Stimulated activated CD4-positive, alpha-beta T cell treated with anti-CD3 and anti-CD28 coated beads, Interleukin-4, amount 100 ng/mL, for 4 hours (primary cell): ENCODE measurements around the gene MFN2.

Source experiments
- DNase-seq, 2 experiments: peaks; one replicate each; pipeline ENCODE4 v3.0.0-alpha.2; 2020

The MFN2 gene

DNA sequence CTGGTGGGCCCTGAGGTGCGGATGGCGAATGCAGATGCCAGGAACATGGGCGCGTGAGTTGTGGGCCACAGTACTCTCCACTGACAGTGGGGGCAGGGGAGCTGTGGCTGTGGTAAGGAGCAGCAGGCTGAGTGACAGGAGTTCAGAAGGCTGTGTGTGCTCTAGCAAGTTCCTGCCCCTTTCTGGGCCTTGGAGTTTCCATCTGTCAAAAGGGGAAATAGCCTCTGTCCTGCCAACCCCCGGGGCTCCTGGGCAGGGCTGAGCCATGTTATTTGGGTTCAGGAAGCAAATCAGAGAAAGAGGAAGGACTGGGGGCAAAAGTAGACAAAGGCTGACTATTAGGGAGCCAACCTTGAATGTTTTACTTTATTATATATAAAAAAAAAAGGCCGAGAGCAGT is 19.5 kb upstream of the MFN2 start:
- no peak for DNase-seq

DNA sequence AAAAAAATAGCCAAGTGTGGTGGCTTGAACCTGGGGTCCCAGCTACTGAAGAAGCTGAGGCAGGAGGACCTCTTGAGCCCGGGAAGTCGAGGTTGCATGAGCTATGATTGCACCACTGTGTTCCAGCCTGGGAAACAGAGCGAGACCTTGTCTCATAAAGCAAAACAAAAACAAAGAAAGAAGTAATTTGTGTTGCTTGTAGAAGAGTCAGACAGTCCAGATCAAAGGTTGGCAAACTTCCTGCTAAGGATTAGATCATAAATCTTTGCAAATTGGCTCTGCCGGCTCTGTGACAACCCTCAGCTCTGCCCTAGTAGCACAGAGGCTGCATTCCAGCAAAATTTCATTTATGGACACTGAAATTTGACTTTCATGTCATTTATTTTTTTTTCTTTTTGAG is 19.0 kb upstream of the MFN2 start:
- no peak for DNase-seq

DNA sequence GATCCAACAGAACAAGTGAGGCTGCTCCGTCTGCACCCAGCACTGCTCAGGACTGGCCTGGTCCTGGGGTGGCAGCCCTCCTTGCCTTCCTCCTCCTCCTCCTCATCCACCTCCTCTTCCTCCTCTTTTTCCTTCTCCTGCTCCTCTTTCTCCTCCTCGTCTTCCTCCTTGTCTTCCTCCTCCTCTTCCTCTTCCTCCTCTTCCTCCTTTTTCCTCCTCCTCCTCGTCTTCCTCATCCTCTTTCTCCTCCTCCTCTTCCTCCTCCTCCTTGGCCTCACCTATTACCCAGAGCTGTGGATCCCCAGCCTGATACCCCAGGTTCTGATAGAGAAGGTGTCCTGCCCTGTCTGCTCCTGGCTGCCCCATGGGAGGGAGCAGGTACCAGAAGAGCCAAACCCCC is 16.6 kb upstream of the MFN2 start:
- no peak for DNase-seq

DNA sequence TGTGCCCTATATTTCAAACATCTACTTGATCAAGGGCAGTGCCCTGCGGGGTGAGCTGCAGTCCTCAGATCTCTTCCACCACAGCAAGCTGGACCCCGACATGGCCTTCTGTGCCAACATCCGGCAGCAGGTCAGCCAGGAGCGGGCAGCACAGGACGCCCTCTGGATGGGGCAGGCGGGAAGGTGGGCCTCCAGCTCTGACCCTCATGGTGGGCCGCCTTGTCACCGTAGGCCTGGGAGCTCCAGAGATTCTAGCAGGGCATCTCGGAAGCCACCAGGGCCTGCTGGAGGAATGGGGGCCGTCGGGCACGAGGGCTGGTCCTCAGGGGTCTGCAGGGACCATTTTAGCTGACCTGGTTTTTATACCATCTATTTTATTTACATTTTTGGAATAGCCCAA is 15.6 kb upstream of the MFN2 start:
- DNase-seq = no peak

DNA sequence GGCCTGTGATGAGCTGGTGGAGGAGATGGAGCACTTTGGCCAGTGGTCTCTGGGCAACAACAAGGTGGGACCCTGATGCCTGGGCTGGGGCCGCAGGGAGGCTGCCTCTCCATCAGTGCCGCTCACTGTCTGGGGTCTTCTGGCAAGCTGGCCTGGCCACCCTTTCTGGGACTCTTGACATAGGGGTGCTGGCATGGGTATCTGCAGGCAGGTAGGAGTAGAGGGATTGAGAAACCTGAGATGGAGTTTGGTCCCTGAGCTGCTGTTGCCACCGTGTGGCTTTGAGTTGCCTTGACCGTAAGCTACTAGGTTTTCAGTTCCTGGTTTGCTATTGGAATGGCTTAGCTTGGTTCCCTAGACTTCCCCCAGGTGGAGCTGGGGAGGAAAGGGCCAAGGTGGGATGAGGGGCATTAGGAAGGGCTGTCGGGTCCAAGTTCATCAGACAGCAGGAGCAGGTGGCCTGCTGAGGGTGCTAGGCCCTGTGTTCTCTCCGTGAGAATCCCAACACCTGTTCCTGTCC is 13.2 kb upstream of the MFN2 start:
- no peak for DNase-seq

DNA sequence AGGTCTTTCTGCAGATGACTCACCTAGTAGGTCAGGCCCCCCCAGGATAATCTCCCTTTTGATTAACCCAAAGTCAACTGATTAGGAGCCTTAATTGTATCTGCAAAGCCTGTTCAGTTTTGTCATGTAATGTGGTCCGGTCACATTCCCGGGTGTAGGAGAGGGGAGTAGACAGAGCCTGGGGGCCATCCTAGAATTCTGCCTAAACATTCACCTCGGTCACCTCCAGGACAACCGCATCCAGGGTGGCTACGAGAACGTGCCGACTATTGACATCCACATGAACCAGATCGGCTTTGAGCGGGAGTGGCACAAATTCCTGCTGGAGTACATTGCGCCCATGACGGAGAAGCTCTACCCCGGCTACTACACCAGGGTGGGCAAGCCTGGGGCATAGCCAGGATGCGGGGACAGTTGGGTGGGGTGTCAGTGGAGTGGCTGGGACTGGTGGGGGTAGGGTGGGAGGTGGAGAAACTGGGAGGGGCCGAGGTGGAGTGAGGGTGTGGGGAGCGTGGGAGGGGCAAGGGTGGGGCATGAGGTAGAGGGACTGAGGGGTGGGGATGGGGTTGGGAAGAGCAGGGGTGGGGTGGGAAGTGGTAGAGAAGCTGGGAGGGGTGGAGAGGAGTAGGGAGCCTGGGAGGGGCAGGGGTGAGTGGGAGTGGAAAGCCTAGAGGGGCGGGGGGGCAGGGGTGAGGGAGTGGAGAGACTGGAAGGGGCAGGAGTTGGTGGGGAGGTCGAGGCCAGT is 9.6 kb upstream of the MFN2 start:
- DNase-seq = no peak

DNA sequence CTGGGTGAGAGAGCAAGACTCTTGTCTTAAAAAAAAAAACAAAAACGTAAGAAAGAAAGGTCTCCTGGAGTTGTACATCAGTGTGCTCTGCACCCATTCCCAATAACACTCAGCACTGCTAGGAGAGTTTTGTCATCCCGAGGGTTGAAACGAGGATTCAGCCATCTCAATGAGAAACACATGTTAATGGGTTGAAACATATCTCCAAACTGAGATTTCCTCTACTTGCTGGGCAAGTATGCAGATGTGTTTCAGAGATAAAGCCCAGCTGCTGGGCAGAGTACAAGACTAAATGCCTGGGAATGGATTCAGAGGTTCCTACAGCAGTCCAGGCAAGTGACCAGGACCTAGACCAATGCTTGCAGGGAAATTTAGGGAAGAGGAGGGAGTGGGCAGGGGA is 2.6 kb upstream of the MFN2 start:
- no peak for DNase-seq

DNA sequence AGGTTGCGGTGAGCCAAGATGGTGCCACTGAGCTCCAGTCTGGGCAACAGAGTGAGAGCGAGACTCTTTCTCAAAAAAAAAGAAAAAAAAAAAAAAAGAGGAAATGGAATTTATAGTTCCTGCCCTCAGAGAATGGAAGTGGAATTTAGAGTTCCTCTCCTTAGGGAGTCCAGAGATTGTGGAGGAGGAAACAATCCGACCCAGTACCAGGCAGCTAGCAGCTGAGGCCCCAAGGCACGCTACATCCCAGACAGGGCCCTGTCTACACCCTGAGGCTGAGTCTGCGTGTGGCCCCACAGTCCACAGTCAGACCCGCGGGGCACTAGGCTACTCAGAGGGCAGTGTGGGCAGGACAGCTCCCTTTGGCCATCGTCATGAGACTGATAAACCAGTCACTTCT is 1.9 kb upstream of the MFN2 start:
- DNase-seq = no peak

DNA sequence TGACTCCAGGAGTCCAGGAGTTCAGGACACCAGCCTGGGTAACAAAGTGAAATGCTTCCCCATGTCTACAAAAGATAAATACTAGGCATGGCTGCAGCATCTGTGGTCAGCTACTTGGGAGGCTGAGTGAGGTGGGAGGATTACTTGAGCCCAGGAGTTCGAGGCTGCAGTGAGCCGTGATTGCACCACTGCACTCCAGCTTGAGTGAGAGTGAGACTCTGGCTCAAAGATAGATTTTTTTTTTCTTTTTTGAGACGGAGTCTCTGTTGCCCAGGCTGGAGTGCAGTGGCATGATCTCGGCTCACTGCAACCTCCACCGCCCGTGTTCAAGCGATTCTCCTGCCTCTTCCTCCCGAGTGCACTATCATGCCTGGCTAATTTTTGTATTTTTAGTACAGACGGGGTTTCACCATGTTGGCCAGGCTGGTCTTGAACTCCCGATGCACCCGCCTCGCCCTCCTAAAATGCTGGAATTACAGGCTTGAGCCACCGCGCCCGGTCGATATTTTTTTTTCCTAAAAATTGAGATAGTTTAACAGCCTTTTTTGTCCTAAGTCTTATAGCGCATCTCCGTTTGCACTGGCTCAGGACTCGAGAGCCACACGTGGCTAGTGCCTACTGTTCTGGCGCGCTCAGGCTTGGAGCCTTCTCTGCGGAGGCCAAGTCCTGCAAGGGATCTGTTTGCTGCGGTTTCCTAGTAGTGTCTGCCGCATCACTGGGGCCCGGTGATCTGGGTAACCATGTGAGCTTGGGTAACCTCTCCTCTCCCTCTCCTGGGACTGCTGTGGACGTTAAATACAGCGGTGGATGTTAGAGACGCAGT is 1.0 kb upstream of the MFN2 start:
- DNase-seq = no peak

DNA sequence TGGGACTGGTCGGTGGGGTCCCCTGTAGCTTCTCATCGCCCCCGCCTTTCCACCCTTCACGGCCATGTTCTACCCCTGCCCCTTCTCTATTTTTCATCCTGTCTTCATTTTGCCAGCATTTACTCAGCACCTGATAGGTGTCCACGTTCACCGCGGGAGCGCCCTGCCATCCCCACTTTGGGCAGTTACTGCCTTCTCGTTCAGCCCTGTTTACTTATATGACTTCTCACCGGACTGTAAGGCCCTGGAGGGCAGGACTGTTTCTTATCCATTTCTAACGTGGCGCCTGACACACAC is 380 bp downstream of the MFN2 start:
- no peak for DNase-seq

DNA sequence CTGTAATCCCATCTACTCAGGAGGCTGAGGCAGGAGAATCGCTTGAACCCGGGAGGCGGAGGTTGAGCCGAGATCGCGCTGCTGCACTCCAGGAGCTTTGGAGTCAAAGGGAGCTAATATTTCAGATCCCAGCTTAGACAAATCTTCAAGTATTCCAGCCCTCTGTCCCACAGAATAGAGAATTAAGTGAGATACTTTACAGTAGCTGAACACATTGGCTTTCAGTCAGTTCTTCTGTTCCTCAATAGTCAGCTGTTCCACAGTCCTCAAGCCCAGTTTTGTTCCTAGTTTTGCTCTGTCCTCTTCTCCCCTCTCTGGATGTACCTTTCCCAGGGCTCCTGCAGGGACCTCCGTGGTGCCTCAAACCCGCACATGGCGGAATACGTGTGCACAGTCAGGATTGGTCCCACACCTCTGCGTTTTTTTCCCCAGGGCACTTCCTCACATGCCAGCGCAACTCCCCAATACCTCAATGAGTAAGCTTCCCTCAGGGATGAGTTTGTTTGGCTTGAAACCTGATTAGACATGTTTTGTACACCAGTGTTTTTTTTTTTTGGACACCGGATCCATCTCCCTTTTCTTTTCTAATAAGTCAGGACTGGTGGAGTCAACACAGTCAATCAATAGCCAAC is 1.2 kb downstream of the MFN2 start:
- no peak for DNase-seq

DNA sequence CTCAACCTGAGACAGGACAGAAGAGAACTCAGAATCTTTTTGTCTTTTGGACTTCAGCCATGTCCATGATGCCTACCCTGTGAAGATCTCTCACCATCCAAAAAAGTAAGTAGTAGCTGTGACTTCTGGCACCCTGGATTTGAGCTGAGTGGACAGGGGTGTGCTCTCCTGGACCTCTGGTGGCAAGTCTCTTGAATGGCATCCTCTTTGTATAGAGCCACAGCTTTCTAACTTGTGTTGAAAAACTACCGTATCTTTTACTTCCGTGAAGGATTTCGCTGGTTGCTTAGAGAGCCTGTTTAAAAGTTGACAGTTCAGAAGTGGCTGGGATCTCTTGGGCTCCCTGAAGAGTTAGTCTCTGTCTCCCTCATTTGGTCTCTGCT is 1.8 kb downstream of the MFN2 start:
- DNase-seq = no peak

DNA sequence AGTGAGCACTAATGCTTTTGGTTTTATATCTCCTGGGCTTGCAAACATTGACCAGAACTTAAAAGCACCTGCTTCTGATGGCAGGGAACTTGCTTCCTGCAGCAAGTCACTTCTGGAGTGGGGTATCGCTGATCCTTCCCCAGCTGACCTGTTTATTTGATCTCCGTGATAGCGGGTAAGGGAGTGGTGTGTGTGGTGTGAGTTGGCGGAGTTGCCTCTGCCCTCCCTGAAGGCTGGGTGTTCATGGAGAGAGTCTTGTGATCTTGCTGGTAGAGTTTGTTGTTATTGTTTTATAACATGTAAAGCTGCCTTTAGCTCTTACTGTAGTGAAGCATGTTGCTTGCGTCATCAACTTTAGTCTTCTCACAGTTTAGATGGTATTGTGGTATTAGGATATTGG is 3.9 kb downstream of the MFN2 start:
- DNase-seq = no peak

DNA sequence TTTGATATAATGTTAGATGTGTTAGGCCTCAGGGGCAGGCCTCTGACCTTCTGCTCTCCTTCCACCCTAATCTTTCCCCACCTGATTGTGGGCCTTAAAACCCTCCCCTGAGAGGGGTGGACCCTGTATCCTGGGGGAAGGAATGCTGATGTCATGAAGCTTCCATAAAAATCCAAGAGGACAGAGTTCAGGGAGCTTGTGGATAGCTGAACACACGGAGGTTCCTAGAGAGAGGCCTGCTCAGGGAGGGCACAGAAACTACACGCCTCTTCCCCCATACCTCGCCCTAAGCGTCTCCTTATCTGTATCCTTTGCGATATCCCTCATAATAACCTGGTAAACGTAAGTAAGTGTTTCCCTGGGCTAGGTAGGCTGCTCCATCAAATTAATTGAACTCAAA is 4.3 kb downstream of the MFN2 start:
- no peak for DNase-seq

DNA sequence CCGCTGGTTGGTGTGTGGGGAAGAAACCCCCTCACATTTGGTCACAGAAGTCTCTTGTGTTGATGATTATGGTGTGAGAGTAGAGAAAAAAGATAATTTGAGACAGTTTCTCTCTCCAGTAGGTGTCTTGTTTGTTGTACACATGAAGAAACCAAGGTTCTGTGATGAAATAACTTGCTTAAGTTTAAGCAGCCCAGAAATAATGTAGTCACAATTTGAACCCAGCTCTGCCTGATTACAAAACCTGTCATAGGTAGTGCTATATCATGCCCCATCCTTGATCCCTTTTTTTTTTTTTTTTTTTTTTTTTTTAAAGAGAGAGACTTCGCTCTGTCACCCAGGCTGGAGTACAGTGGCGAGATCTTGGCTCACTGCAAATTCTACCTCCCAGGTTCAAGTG is 4.9 kb downstream of the MFN2 start:
- no peak for DNase-seq

DNA sequence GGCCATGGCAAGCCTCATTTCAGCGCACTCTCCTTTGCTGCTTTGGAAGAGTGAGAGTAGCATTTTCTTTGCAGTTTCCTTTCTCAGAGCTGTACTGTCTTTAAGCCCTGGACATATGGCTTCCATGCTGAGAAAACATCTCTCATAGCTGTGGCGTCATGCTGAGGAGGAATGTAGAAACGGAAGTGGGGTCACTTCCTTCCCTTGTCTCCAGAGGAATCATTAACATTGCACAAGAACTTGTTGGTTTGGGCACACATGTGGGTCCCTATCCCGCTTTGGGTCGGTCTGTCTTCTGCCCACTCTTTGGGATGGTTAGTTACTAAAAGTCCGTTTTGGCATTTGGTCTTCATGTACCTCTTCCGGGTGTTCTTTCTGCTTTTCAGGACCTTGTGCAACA is 5.6 kb downstream of the MFN2 start:
- no peak for DNase-seq

DNA sequence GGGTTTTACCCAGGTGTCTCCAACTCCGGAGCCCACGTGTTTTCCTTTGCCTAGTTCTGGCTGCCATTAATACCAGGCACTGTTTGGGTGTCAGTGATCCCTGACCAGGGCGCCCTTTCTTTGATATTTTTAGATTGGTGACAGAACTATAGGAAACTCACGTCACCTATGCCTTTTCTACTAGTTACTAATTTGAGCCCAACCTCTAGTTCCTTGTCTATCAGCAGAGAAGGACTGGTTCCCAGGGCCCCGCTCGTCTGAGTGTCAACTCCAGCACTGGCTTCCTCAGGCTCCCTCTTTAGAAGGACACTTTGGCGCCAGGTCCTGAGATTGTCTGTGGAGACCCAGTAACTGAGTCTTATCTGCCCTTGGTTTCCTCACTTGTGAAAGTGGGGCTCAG is 9.4 kb downstream of the MFN2 start:
- no peak for DNase-seq

DNA sequence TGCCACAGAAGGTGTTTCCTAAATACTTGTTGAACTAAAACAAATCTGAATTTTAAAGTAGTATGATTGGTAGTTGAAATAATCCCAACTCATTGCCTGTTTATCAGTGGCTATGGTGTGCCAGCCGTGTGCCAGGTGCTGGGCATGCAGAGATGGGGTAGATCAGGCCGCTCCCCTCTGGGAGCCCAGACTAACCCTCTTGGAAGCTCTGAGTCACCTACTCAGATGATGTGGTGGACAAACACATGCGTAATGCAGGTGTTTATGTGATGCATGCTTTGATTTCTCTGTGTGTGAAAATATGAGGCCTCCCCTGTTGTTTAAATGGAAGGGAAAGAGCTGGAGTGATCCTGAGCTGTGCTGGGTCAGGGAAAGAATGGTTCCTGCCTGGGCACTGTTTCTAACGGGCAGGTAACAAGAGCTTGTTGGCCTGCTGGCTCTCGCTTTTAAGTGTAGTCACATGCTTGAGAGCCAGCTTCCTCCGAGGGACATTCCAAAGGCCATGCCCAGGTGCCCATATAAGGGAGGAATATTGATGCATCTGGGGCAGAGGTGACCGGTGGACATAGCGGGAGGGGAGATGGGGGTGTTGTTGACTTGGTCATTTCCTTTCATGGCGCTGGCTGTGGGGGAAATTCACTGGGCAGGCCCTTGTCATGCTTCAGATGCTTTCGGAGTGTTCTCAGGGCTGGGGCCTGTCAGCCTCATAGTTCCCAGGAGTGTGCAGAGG is 10.2 kb downstream of the MFN2 start:
- DNase-seq = no peak

DNA sequence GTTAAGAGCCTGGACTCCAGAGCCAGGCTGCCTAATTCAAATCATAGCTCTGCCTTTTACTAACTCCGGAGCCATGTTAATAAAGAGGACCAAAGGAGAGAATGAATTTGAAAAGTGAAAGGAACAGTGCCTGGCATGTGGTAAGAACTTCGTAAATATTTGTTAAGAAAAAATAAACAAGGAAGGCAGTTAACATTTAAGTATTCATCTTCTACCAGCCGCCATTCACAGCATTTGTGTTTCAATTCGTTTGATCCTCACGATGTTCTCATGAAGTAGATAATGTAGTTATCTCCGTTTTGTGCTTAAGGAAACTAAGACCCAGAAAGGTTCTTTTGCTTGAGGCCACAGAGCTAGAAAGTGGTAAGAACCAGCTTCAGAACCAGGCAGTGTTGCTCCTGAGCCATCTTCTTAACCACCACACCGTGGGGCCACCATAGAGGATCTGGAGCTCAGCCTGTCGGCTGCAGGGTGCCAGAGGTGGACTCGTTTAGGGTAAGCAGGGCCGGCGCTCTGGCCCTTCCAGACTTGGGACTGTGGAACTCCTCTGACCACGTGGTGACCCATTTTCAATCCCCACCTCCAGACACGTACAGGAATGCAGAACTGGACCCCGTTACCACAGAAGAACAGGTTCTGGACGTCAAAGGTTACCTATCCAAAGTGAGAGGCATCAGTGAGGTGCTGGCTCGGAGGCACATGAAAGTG is 11.9 kb downstream of the MFN2 start:
- no peak for DNase-seq

DNA sequence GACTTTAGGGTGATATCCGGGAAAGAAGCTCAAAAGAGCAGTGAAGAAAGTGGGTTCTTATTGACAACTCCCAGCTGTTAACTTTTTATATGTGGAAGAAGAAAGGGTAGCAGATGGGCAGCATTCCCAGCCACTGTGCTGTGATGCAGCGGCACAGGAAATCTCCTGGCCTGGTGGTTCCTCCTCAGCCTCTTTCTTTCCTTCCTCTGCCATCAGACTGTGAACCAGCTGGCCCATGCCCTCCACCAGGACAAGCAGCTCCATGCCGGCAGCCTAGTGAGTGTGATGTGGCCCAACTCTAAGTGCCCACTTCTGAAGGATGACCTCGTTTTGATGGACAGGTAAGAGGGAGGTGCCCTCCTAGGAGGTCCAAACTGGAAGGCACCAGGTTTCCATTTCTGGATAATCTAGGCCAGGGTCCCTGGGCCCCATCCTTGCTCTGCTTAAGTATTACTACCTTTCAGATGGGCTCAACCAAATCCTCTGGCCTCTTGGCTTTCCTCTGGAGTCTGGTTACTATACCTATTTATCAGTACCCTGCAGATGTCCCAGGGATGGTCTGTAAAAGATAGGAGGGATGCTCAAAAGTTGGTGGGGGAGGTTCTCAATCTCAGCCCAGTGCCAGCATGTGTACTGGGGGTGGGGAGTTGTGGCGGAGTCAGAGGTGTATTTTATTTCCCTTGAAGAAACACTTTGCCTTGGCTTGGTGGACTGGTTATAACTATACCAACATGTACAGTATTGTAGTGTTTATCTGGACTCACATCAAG is 17.0 kb downstream of the MFN2 start:
- no peak for DNase-seq

DNA sequence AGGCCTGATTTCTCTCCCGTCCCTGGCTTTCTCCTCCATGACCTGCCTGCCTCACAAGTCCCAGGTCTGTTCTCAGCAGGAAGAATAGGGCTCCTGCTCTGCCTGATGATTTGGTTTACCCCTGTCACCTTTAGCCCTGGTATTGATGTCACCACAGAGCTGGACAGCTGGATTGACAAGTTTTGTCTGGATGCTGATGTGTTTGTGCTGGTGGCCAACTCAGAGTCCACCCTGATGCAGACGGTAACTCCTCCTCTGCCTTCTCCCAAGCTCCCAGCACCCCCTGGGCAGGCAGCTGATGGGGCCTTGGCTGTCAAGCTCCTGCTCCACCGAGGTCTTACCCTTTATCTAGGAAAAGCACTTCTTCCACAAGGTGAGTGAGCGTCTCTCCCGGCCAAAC is 18.4 kb downstream of the MFN2 start:
- no peak for DNase-seq

DNA sequence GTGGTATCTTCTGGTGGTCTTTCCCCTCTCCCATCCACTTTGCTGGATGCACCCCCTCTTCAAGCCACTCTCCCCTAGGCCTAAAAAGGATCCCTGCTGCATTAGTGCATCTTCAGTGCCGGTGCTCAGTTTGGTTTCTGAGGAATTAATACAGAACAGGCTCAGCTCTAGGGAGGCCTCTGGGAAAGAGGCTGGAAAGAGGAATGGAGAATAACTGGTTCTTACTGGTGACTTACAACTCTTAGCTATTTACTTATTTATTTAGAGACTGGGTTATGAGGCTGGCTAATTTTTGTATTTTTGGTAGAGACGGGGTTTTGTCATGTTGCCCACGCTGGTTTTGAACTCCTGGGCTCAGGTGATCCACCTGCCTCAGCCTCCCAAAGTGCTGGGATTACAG is 19.0 kb downstream of the MFN2 start:
- DNase-seq = no peak
